Vagina (tissue), 2 donors: ENCODE measurements around the gene RERG. TPM values are rescaled to one million over a fixed set of nuclear protein-coding genes. Genes with fewer than 3 reads are reported as not detected.

ENCODE experiments used
- DNase-seq, 2 donors: peaks; one replicate each; pipeline ENCODE4 v3.0.0-alpha.2; 2017; ENCODE audit errors: extremely low spot score in 2 of 2
- H3K27ac ChIP-seq: fragments of 200-600 bp; sonication (generic); one replicate; pipeline ENCODE4 v1.5.1; 2019
- H3K27me3 ChIP-seq: fragments of 200-600 bp; sonication (generic); one replicate; pipeline ENCODE4 v1.5.1; 2019
- H3K36me3 ChIP-seq, 2 donors: fragments of 200-600 bp; sonication (generic); one replicate each; pipeline ENCODE4 v1.5.1; 2017 to 2019
- H3K4me1 ChIP-seq: fragments of 200-600 bp; sonication (generic); one replicate; pipeline ENCODE4 v1.5.1; 2019
- H3K4me3 ChIP-seq, 2 donors: fragments of 200-600 bp; sonication (generic); 1 replicate in 1 of 2; 2 replicates in 1 of 2; pipeline ENCODE4 v1.5.1; 2016 to 2019
- H3K9me3 ChIP-seq: fragments of 200-600 bp; sonication (generic); one replicate; pipeline ENCODE4 v1.5.1; 2019
- POLR2A ChIP-seq, 2 donors: fragments of 450-650 bp; IDR thresholded peaks; one replicate each; pipeline ENCODE4 v1.6.1; 2017; ENCODE audit warnings: antibody characterized with exemption in 2 of 2, mild to moderate bottlenecking in 2 of 2, moderate library complexity in 2 of 2
- POLR2AphosphoS5 ChIP-seq, 2 donors: sonication (generic); formaldehyde crosslinking; IDR thresholded peaks; one replicate each; pipeline ENCODE4 v1.9.0; 2017; ENCODE audit warnings: antibody characterized with exemption in 2 of 2, mild to moderate bottlenecking in 2 of 2, low read depth in 1 of 2; ENCODE audit not compliant: insufficient read depth in 1 of 2
- intact Hi-C: fragments of 100-400 bp; cut with DNase I; formaldehyde crosslinking; loops from one replicate; pipeline ENCODE4 v1.15.1; 2023
- total RNA-seq: library from RNA; depleted of rRNA; stranded (reverse); fragments of >200 nt; gene quantifications from one replicate; pipeline ENCODE4 v1.2.3, GENCODE V29; 2016
- TF ChIP-seq, protein P1 (sequence below), 3 experiments: fragments of 450-650 bp in 2 of 3; fragments of 200-600 bp in 1 of 3; sonication (generic) in 1 of 3; IDR thresholded peaks; one replicate each; pipeline ENCODE4 v1.5.1; 2017 to 2019; ENCODE audit warnings: antibody characterized with exemption in 3 of 3, mild to moderate bottlenecking in 2 of 3, moderate library complexity in 2 of 3

RERG gene
- total RNA-seq, 1 donor from 2014 or later = 31.9 TPM

DNA sequence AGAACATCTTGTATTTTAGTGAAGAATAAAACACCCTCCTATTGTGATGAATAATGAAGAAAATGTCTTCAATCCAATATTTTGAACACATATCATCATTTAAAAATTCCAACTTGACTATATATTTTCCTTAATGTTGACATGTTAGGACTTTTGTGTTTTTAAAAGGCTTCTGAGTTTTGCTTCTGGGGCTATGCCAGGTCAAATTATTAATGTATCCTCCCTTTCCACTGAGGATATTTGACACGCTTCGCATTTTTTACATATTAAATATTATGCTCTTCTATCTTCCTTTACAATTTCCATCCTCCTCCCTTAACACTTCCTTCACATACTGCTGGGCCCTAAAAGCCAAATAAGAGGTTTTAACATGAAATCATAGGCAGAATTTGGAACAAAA is 20.6 kb downstream of the RERG start:
- H3K9me3 ChIP-seq = no peaks in the 10 kb centered on the region
- peaks cover 31% of the 10 kb centered on the region for H3K4me1 ChIP-seq
- no peaks in the 10 kb centered on the region for H3K27me3 ChIP-seq
- no peak overlapping the region for H3K4me3 ChIP-seq
- intact Hi-C loops = no loop called here
- no peaks in the 10 kb centered on the region for H3K36me3 ChIP-seq
- DNase-seq = no peak
- H3K27ac ChIP-seq = no peak overlapping the region
- TF ChIP-seq POLR2AphosphoS5 (IDR thresholded peaks at IDR 0.05; ENCODE audit: insufficient read depth in 1 of 2, low read depth in 1 of 2) = no peak
- TF ChIP-seq POLR2A (IDR thresholded peaks at IDR 0.05) = no peak
- TF ChIP-seq, protein P1, sequence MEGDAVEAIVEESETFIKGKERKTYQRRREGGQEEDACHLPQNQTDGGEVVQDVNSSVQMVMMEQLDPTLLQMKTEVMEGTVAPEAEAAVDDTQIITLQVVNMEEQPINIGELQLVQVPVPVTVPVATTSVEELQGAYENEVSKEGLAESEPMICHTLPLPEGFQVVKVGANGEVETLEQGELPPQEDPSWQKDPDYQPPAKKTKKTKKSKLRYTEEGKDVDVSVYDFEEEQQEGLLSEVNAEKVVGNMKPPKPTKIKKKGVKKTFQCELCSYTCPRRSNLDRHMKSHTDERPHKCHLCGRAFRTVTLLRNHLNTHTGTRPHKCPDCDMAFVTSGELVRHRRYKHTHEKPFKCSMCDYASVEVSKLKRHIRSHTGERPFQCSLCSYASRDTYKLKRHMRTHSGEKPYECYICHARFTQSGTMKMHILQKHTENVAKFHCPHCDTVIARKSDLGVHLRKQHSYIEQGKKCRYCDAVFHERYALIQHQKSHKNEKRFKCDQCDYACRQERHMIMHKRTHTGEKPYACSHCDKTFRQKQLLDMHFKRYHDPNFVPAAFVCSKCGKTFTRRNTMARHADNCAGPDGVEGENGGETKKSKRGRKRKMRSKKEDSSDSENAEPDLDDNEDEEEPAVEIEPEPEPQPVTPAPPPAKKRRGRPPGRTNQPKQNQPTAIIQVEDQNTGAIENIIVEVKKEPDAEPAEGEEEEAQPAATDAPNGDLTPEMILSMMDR (IDR thresholded peaks at IDR 0.05) = no peak

DNA sequence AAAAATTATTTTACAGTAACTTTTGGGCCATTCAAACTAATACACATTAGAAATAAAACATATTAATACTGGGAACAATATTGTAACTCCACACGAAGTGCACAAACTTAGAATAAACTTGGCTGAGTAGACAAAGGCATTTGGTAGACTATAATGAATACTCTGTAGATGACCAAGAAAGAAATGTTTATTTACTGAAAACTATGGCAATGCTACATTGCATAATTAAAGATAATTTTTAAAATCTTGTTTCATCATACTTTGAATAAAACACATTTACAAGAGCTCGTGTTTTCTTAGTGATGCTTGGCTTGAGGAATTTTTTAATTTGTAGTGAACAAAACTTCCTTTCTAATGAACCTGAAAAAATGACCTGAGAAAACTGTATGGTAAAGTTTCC is 21.3 kb downstream of the RERG start:
- intact Hi-C loops = no loop called here

DNA sequence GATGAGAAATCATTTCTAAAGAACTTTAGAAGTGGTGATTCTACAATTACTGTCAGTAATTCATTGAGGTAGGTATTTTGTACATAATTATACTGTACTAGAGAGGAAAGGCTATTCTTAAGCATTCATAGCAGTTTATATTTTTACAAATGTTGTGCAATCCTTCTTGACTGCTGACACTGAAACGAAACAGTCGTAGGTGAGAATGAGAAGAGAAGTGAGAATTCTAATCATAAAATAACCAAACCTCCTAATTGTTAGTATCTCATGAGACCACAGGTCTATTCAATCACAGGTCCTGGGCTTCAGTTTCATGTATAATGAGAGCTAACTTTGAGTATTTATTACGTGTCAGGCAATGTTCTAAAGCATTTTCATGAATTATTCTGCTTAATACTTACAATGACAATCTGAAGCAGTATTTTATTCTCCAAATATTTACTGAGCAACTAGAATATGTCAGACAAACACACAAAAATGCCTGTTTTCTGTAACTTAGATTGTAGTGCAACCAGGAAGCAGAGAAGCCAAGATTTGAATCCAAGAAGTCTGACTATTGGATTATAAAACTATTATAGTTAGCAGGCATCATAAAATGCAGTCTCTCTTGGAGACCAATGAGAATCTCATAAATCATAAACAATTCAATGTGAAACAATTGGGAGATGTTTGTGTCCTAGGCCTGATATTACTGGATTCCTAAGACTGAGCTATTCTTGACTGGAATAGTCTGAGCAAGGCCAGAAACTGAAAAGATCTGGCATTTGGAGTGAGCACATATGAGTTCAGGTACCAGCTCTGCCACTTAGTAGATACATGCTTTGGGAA is 24.3 kb downstream of the RERG start:
- no peak overlapping the region for H3K4me3 ChIP-seq
- no peaks in the 10 kb centered on the region for H3K36me3 ChIP-seq
- DNase-seq = no peak
- no peaks in the 10 kb centered on the region for H3K27me3 ChIP-seq
- intact Hi-C loops = no loop called here
- no peaks in the 10 kb centered on the region for H3K9me3 ChIP-seq
- TF ChIP-seq, protein P1 (IDR thresholded peaks at IDR 0.05) = no peak
- TF ChIP-seq POLR2A (IDR thresholded peaks at IDR 0.05) (no peak), POLR2AphosphoS5 (IDR thresholded peaks at IDR 0.05; ENCODE audit: insufficient read depth in 1 of 2, low read depth in 1 of 2) (no peak)
- H3K27ac ChIP-seq = peak overlapping the region; percentile 37
- H3K4me1 ChIP-seq = peaks cover 64% of the 10 kb centered on the region

More for the DNA sequence above, 21.3 kb downstream of the RERG start:
- no peak overlapping the region for H3K27ac ChIP-seq
- peaks cover 38% of the 10 kb centered on the region for H3K4me1 ChIP-seq
- H3K4me3 ChIP-seq = no peak overlapping the region
- no peaks in the 10 kb centered on the region for H3K27me3 ChIP-seq
- TF ChIP-seq POLR2AphosphoS5 (IDR thresholded peaks at IDR 0.05; ENCODE audit: insufficient read depth in 1 of 2, low read depth in 1 of 2) = no peak
- no peak for TF ChIP-seq POLR2A (IDR thresholded peaks at IDR 0.05)
- TF ChIP-seq, protein P1 (IDR thresholded peaks at IDR 0.05) = no peak
- no peaks in the 10 kb centered on the region for H3K36me3 ChIP-seq
- DNase-seq = no peak
- no peaks in the 10 kb centered on the region for H3K9me3 ChIP-seq

DNA sequence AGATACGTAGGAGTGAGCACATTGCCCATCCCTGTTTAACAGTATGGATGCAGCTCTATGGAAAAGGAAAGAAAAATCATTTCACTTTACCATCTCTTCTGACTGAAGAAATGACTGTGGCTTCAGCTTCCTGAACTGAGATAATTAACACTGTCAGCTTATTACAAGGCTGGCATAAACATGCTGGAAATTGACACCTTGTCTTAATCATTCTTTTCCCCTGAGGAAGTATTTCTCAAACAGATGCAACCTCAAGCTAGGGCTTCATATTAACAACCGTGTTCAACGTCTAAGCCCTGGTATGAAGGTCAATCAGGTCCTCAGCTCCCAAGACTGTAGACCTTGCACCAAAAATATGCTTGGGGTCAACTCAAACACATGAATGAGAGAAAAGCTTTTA is 25.0 kb downstream of the RERG start:
- no peak overlapping the region for H3K4me3 ChIP-seq
- H3K9me3 ChIP-seq = no peaks in the 10 kb centered on the region
- no peaks in the 10 kb centered on the region for H3K27me3 ChIP-seq
- DNase-seq = no peak
- peaks cover 64% of the 10 kb centered on the region for H3K4me1 ChIP-seq
- intact Hi-C loops = no loop called here
- H3K27ac ChIP-seq = no peak overlapping the region
- H3K36me3 ChIP-seq = no peaks in the 10 kb centered on the region
- TF ChIP-seq, protein P1 (IDR thresholded peaks at IDR 0.05) = no peak
- TF ChIP-seq POLR2AphosphoS5 (IDR thresholded peaks at IDR 0.05; ENCODE audit: insufficient read depth in 1 of 2, low read depth in 1 of 2) = no peak
- TF ChIP-seq POLR2A (IDR thresholded peaks at IDR 0.05) = no peak
